Measurements from ENCODE around the gene PLXNC1. TPM values are rescaled to one million over a fixed set of nuclear protein-coding genes. Genes with fewer than 3 reads are reported as not detected.

The PLXNC1 gene
- total RNA-seq, 6 experiments from 2014 or later, result 0.18 to 0.40 (median 0.22) TPM

- H3K27ac Mint-ChIP-seq, result no peak overlapping the region
- no peaks in the 10 kb centered on the region for H3K9me3 Mint-ChIP-seq
- no peak for DNase-seq
- no peak overlapping the region for H3K4me3 Mint-ChIP-seq
- H3K27me3 Mint-ChIP-seq (ENCODE audit: insufficient read depth), result peaks cover 23% of the 10 kb centered on the region
- H3K4me1 Mint-ChIP-seq (ENCODE audit: low read depth), result peaks cover 13% of the 10 kb centered on the region; the same call in 1 of the 2 replicates
- no peaks in the 10 kb centered on the region for H3K36me3 Mint-ChIP-seq (ENCODE audit: low read depth)
- no peak for TF ChIP-seq CTCF (IDR thresholded peaks at IDR 0.05)
Measured at GRCh38 chr12:94229902-94230301, 81.5 kb downstream of the PLXNC1 start.

- Mint-ChIP-seq H3K4me1 (ENCODE audit: low read depth) (peaks cover 13% of the 10 kb centered on the region; the same call in 1 of the 2 replicates), H3K27me3 (ENCODE audit: insufficient read depth) (peaks cover 23% of the 10 kb centered on the region)
- DNase-seq, result no peak
Measured at GRCh38 chr12:94230357-94230905, 82.1 kb downstream of the PLXNC1 start.

GRCh38 chr12:94231709-94232108 lies 83.3 kb downstream of the PLXNC1 start:
- Mint-ChIP-seq H3K4me3 (no peak overlapping the region), H3K27ac (no peak overlapping the region), H3K4me1 (ENCODE audit: low read depth) (peaks cover 13% of the 10 kb centered on the region; the same call in 1 of the 2 replicates), H3K27me3 (ENCODE audit: insufficient read depth) (peaks cover 23% of the 10 kb centered on the region), H3K9me3 (no peaks in the 10 kb centered on the region), H3K36me3 (ENCODE audit: low read depth) (no peaks in the 10 kb centered on the region)
- no peak for TF ChIP-seq CTCF (IDR thresholded peaks at IDR 0.05)
- DNase-seq, result no peak

More at GRCh38 chr12:94230357-94230905, 82.1 kb downstream of the PLXNC1 start:
- Mint-ChIP-seq H3K36me3 (ENCODE audit: low read depth) (no peaks in the 10 kb centered on the region), H3K9me3 (no peaks in the 10 kb centered on the region), H3K4me3 (no peak overlapping the region), H3K27ac (no peak overlapping the region)
- no peak for TF ChIP-seq CTCF (IDR thresholded peaks at IDR 0.05)

- TF ChIP-seq CTCF (IDR thresholded peaks at IDR 0.05), result no peak
- Mint-ChIP-seq H3K4me3 (no peak overlapping the region), H3K36me3 (ENCODE audit: low read depth) (no peaks in the 10 kb centered on the region), H3K9me3 (no peaks in the 10 kb centered on the region), H3K4me1 (ENCODE audit: low read depth) (0 out of 2 replicates have a peak, but pooled peaks cover 5% of the 10 kb centered on the region), H3K27me3 (ENCODE audit: insufficient read depth) (peaks cover 26% of the 10 kb centered on the region; the same call in 1 of the 2 replicates), H3K27ac (no peak overlapping the region)
- DNase-seq, result no peak
Measured at GRCh38 chr12:94235848-94236247, 87.5 kb downstream of the PLXNC1 start.

DNA sequence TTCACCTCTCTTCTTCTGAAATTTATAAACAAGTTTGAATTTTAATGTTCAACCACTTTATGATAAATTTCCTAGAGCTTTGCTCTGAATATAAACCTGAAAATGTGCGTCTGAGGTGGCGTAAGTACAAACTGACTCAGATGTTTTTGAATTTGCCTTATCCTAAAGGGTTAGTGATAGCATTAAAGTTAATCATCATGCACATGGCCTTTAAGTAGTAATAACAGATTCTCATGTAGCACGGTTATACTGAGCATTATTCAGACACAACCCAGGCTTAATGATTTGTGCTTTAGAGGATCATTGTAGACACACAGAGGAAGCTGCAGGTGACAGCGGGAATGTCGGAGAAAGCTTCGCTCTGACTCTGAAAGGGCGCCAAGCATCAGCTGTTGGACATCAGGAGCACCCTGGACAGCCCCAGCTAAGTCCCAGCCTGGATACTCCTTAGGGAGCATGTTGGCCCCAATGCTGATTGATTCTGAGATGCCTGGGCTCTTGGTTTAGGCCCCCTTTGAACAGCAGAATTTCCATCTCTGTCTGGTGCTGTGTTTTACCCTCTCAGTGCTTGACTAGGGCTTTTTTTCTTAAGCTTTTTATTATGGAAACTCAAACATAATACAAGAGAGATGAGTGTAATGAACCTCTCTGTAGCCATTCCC lies 91.1 kb downstream of the PLXNC1 start:
- Mint-ChIP-seq H3K4me1 (ENCODE audit: low read depth) (no peaks in the 10 kb centered on the region), H3K4me3 (no peak overlapping the region), H3K27ac (no peak overlapping the region), H3K9me3 (no peaks in the 10 kb centered on the region), H3K36me3 (ENCODE audit: low read depth) (no peaks in the 10 kb centered on the region), H3K27me3 (ENCODE audit: insufficient read depth) (peaks cover 25% of the 10 kb centered on the region)
- TF ChIP-seq CTCF (IDR thresholded peaks at IDR 0.05), result no peak
- no peak for DNase-seq
